Heart right ventricle (tissue), 16 donors: ENCODE results near the gene MEF2D. TPM values are rescaled to one million over a fixed set of nuclear protein-coding genes. Genes with fewer than 3 reads are reported as not detected.

Experiments
- ATAC-seq, 8 donors: fragments of 200-7000 bp; cut with Tn5 transposase; one replicate each; pipeline ENCODE4 v1.9.1; 2020; ENCODE audit warnings: mild to moderate bottlenecking in 8 of 8, moderate library complexity in 8 of 8, moderate number of reproducible peaks in 1 of 8
- DNase-seq, 2 donors: peaks; one replicate each; pipeline ENCODE4 v3.0.0-alpha.2; 2020
- H3K27ac ChIP-seq, 10 donors: fragments of 200-600 bp; sonication (generic) in 2 of 10; one replicate each; pipeline versions ENCODE4 v1.5.0 to v1.8.0; 2020 to 2022; ENCODE audit warnings: mild to moderate bottlenecking in 3 of 10
- H3K27me3 ChIP-seq, 7 donors: fragments of 200-600 bp; one replicate each; pipeline ENCODE4 v1.8.0; 2021 to 2022; ENCODE audit warnings: mild to moderate bottlenecking in 2 of 7
- H3K36me3 ChIP-seq, 9 donors: fragments of 200-600 bp; sonication (generic) in 1 of 9; one replicate each; pipeline versions ENCODE4 v1.5.0 to v1.8.0; 2020 to 2022; ENCODE audit warnings: mild to moderate bottlenecking in 2 of 9
- H3K4me1 ChIP-seq, 9 donors: fragments of 200-600 bp; sonication (generic) in 1 of 9; one replicate each; pipeline versions ENCODE4 v1.5.0 to v1.8.0; 2020 to 2022; ENCODE audit warnings: mild to moderate bottlenecking in 4 of 9
- H3K4me3 ChIP-seq, 10 donors: fragments of 200-600 bp; sonication (generic) in 2 of 10; one replicate each; pipeline versions ENCODE4 v1.5.0 to v1.8.0; 2020 to 2022; ENCODE audit warnings: mild to moderate bottlenecking in 7 of 10, moderate library complexity in 2 of 10
- H3K9me3 ChIP-seq, 11 donors: fragments of 200-600 bp in 10 of 11; sonication (generic) in 2 of 11; one replicate each; pipeline versions ENCODE4 v1.5.0 to v1.8.0; 2013 to 2022; ENCODE audit warnings: mild to moderate bottlenecking in 2 of 11, control low read depth in 1 of 11, moderate library complexity in 1 of 11
- WGBS, 2 donors: extraction: QIAGEN DNeasy Blood & Tissue Kit; methylation state at CpG; one replicate each; pipeline ENCODE4 v1.1.7; 2013; ENCODE audit warnings: inconsistent platforms in 1 of 2; 5-methylcytosine and 5-hydroxymethylcytosine counted together
- intact Hi-C, 10 donors: fragments of 100-400 bp; cut with DNase I; formaldehyde crosslinking; loops; one replicate each; pipeline versions ENCODE4 v1.11.1 to v1.14.2; 2022
- polyA plus RNA-seq, 2 donors: library from polyadenylated mRNA; stranded (reverse); fragments of 200-250 nt; gene quantifications; one replicate each; pipeline ENCODE4 v1.2.3, GENCODE V29; 2013
- total RNA-seq, 10 donors: library from RNA; stranded (reverse); fragmentation: NEBNext Ultra II Directional in 3 of 10; extraction: Animal tissue kit (Norgen Biotek cat#: 25700) in 3 of 10; gene quantifications; one replicate each; pipeline versions ENCODE4 v1.2.1 to v1.2.4, GENCODE V29; 2021 to 2023
- TF ChIP-seq, protein P1 (sequence below), 9 donors: fragments of 200-600 bp; sonication (generic) in 2 of 9; IDR thresholded peaks; one replicate each; pipeline versions ENCODE4 v1.5.0 to v1.8.0; 2021 to 2022; ENCODE audit warnings: antibody characterized with exemption in 9 of 9, mild to moderate bottlenecking in 5 of 9, moderate library complexity in 1 of 9
- donor health status: Arrhythmogenic right ventricular cardiomyopathy.
- donor health status: ischemic (EF 13 %, LVEDD 7.1; RV severe dilation, severe dysfunction).
- donor health status: healthy with polysubstance abuse.
- donor health status: DM: no; HTN: yes; CAD: no.
- donor health status: DM: no; HTN: no; CAD: no.
- donor health status: ischemic (EF 25% LVEDD 6.9; RV normal size, moderate dysfunction).
- donor health status: ischemic (EF 25% LVEDD 5.7; RV mildly dilated, moderate dysfunction).
- donor health status: healthy.
- donor health status: DM: yes; HTN: yes; CAD: no.
- donor health status: Ischemic cardiomyopathy.
- donor health status: ischemic (EF 35%, LVEDD 5.7; RV mildly dilated, moderate dysfunction).
- donor health status: nonischemic (EF 11% LVEDD 7.7; RV severe dilation, severe dysfunction).
- donor health status: DM: yes; HTN: yes; CAD: no.
- donor health status: PGD.
- donor health status: ischemic (EF 29% LVEDD 5.4; RV normal size, mild dysfunction).
- donor health status: nonischemic (EF 23%, LVEDD 6.1; RV moderate dilation, normal function).

MEF2D gene
- total and polyA plus RNA-seq, 12 donors = 31.6 to 127 (median 94.9) TPM

DNA sequence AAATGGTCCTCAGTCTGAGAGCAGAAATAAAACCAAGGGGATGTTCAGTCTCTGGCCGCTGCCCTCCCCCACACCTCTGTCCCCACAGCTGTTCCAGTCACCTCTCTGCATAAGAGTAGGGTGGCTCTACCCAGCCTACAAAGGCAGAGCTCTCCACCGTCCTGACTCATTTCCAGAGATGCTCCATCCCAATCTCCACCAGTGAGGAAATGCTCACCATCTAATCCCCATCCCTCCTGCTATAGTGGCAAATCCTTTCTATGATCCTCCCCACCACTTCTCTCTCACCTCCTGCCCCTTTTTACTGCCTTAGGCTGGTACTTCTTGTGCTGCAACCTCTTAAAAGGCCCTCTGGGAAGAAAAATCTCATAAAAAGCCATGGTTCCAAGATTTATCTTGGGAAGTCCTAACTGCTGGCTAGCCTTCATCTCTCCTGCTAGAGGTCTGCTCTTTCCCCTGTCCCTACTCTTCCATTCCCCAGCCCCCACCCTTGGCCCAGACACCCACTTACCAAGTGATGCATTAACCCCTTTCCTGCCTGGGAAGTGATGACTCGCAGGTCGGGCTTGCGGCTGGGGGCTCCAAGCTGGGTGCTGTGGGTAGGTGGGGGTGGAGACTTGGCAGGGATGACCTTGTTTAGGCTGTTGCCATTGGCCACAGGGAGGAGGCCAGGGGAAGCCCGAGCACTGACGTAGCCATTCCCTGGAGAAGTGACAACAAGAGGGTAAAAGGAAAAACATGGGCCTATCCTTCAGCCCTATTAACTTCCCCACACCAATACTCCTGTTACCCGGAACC, 23.9 kb downstream of the MEF2D start:
- Histone ChIP-seq H3K27me3 (no peaks in the 10 kb centered on the region), H3K9me3 (no peaks in the 10 kb centered on the region), H3K27ac (peak overlapping the region; percentile 55 to 92 (median 75)), H3K36me3 (peaks cover 5 to 100% (median 90%) of the 10 kb centered on the region in 9 donors), H3K4me1 (peaks cover 38 to 96% (median 84%) of the 10 kb centered on the region in 9 donors), H3K4me3 (no peak overlapping the region)
- TF ChIP-seq, protein P1, sequence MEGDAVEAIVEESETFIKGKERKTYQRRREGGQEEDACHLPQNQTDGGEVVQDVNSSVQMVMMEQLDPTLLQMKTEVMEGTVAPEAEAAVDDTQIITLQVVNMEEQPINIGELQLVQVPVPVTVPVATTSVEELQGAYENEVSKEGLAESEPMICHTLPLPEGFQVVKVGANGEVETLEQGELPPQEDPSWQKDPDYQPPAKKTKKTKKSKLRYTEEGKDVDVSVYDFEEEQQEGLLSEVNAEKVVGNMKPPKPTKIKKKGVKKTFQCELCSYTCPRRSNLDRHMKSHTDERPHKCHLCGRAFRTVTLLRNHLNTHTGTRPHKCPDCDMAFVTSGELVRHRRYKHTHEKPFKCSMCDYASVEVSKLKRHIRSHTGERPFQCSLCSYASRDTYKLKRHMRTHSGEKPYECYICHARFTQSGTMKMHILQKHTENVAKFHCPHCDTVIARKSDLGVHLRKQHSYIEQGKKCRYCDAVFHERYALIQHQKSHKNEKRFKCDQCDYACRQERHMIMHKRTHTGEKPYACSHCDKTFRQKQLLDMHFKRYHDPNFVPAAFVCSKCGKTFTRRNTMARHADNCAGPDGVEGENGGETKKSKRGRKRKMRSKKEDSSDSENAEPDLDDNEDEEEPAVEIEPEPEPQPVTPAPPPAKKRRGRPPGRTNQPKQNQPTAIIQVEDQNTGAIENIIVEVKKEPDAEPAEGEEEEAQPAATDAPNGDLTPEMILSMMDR (IDR thresholded peaks at IDR 0.05) = no peak
- intact Hi-C loops = loop anchor here in 1 of 10 donors (2.0 kb wide), 1 partner anchor 22 kb away; no protein-coding TSS in a partner anchor
- DNase-seq = peak in 1 of 2 donors; percentile 44
- ATAC-seq = peak in 6 of 8 donors; percentile 7 to 45 (median 14)
- 40 to 41% methylated on average over 8 of the region's 8 CpGs for WGBS, 2 donors

DNA sequence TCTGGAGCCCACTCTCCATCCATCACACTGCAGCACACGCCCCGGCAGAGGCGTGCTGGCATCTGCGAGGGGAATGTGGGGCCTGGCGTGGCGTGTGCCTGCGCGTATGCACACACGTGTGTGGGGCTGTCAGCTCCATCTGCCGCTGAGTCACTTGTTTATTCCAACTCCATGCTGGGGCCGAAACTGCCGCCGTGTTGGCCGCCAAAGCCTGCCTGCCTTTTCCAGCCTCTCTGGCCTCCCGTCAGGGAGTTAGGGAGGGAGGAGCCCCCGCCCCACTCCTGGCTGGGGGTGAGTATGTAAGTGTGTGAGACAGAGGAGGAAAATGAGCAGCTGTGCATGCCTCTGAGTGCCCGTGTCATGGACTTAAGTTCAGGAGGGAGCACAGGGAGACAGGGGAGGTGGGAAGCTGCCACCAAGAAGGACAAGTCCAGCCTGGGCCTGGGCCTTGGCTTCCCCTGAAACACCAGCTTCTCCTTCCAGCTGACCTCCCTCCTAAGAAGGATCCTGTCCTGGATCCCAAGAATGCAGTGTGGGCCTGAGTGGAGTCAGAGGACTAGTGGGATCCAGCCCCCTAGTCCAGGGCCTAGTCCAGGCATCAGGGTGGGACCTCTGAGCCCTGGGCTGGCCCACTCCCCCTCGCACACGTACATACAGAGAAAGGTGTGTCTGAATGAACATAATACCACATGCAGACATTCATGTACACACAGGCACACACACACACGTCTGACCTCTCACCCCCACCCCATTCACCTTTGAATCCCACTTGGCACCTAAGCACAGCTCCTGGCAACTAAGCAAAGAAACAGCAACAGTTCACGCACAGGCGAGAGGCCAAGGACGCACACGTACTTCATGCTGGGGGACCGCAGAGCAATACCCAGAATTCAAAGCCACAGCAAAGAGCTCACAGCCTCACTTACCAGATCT, 24.7 kb downstream of the MEF2D start:
- intact Hi-C loops = loop anchor here in 1 of 10 donors (2.0 kb wide), 1 partner anchor 23 kb away; no protein-coding TSS in a partner anchor
- Histone ChIP-seq H3K27ac (peak overlapping the region; percentile 64 to 92 (median 75)), H3K9me3 (no peaks in the 10 kb centered on the region), H3K36me3 (peaks cover 0 to 100% (median 83%) of the 10 kb centered on the region in 9 donors), H3K4me3 (no peak overlapping the region), H3K4me1 (peaks cover 32 to 96% (median 84%) of the 10 kb centered on the region in 9 donors), H3K27me3 (no peaks in the 10 kb centered on the region)
- WGBS, 2 donors = 47 to 55% methylated on average over 25 of the region's 25 CpGs
- TF ChIP-seq, protein P1 (IDR thresholded peaks at IDR 0.05) = no peak
- DNase-seq (peak; percentile 77 to 80), ATAC-seq (peak; percentile 55 to 82 (median 64))

DNA sequence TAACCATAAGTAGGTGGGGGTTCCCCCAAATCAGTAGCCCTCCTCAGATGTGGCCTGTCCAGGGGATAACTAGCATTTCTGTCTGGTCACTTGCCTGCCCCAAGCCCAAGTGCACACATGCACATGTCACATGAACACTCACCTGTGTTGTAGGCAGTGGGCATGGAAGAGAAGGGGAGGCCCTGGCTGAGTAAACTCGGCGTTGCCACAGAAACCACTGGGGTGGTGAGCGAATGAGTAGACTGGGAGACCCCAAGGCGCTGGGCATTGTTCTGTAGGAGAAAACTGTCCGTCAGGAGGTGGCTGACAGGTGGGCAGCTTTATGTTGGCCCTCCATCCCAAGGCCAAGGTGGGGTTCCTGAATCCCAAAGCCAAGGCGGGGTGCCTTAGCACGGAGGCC, 25.6 kb downstream of the MEF2D start:
- no peaks in the 10 kb centered on the region for H3K27me3 ChIP-seq
- no peak overlapping the region for H3K4me3 ChIP-seq
- 89 to 91% methylated on average over 7 of the region's 7 CpGs for WGBS, 2 donors
- peak overlapping the region; percentile 14 to 92 (median 74) for H3K27ac ChIP-seq
- intact Hi-C loops = no loop called here
- no peak for ATAC-seq
- TF ChIP-seq, protein P1 (IDR thresholded peaks at IDR 0.05) = no peak
- DNase-seq = no peak
- peaks cover 32 to 96% (median 81%) of the 10 kb centered on the region in 9 donors for H3K4me1 ChIP-seq
- peaks cover 0 to 100% (median 77%) of the 10 kb centered on the region in 9 donors for H3K36me3 ChIP-seq
- H3K9me3 ChIP-seq = no peaks in the 10 kb centered on the region
